ENCODE measurements around the gene LPCAT3. TPM values are rescaled to one million over a fixed set of nuclear protein-coding genes. Genes with fewer than 3 reads are reported as not detected.
A peak's percentile ranks its signal among the peaks of the same experiment; 100 is the strongest.

Gene LPCAT3
- total and polyA plus RNA-seq, 2 of the 13 experiments (the other 11 are each of a cell fraction or from before 2014, with no cell fraction given) = 44.5 to 64.3 TPM

- TF ChIP-seq ZNF878 (CRISPR knock-in tag; IDR thresholded peaks at IDR 0.05) (no peak), TBX2 (CRISPR knock-in tag; IDR thresholded peaks at IDR 0.05; ENCODE audit: borderline replicate concordance) (peak; percentile 84), KLF11 (CRISPR knock-in tag; IDR thresholded peaks at IDR 0.05) (no peak; the same call in 1 of the 2 replicates), RBFOX2 (IDR thresholded peaks at IDR 0.05; ENCODE audit: low read depth, low read length) (peak; percentile 52; the same call in 1 of the 2 replicates), ZFP90 (CRISPR knock-in tag; IDR thresholded peaks at IDR 0.05; ENCODE audit: borderline replicate concordance) (no peak), EEA1 (CRISPR knock-in tag; IDR thresholded peaks at IDR 0.05; ENCODE audit: borderline replicate concordance) (no peak), ZNF772 (CRISPR knock-in tag; IDR thresholded peaks at IDR 0.05) (peak; percentile 81; the same call in 1 of the 2 replicates), ZFX (CRISPR knock-in tag; IDR thresholded peaks at IDR 0.05; ENCODE audit: low read depth) (peak; percentile 45), CCDC6 (CRISPR knock-in tag; IDR thresholded peaks at IDR 0.05) (no peak), ZEB1 (IDR thresholded peaks at IDR 0.05; ENCODE audit: insufficient replicate concordance, low read depth) (no peak), POLR2A (IDR thresholded peaks at IDR 0.05; ENCODE audit: insufficient read depth in 1 of 2, low read depth in 2 of 2, low read length in 2 of 2) (peak; percentile 33 to 46; a peak in 2 of 4 replicates), HHEX (CRISPR knock-in tag; IDR thresholded peaks at IDR 0.05) (peak; percentile 32; the same call in 1 of the 2 replicates), SOX5 (CRISPR knock-in tag; IDR thresholded peaks at IDR 0.05; ENCODE audit: borderline replicate concordance) (peak; percentile 48; the same call in 1 of the 2 replicates), ELF3 (CRISPR knock-in tag; IDR thresholded peaks at IDR 0.05) (no peak), ATF2 (CRISPR knock-in tag; IDR thresholded peaks at IDR 0.05) (peak; percentile 65; the same call in 1 of the 2 replicates), USF2 (IDR thresholded peaks at IDR 0.05; ENCODE audit: low read depth, low read length) (no peak), USF2 (CRISPR knock-in tag; IDR thresholded peaks at IDR 0.05; ENCODE audit: borderline replicate concordance) (no peak), ZNF737 (CRISPR knock-in tag; IDR thresholded peaks at IDR 0.05; ENCODE audit: borderline replicate concordance) (no peak), NONO (IDR thresholded peaks at IDR 0.05) (no peak), NONO (CRISPR knock-in tag; conservative IDR thresholded peaks at IDR 0.05) (peak; percentile 83), KAT7 (CRISPR knock-in tag; IDR thresholded peaks at IDR 0.05; ENCODE audit: borderline replicate concordance) (no peak), ZMYM3 (CRISPR knock-in tag; IDR thresholded peaks at IDR 0.05) (no peak), ZSCAN25 (CRISPR knock-in tag; IDR thresholded peaks at IDR 0.05) (no peak), MBD4 (IDR thresholded peaks at IDR 0.05; ENCODE audit: borderline replicate concordance, low read length) (no peak), ZNF782 (CRISPR knock-in tag; IDR thresholded peaks at IDR 0.05; ENCODE audit: borderline replicate concordance) (no peak), SP5 (CRISPR knock-in tag; IDR thresholded peaks at IDR 0.05; ENCODE audit: borderline replicate concordance, low read depth) (no peak; the same call in 1 of the 2 replicates), MED8 (CRISPR knock-in tag; IDR thresholded peaks at IDR 0.05; ENCODE audit: insufficient replicate concordance) (no peak), TCF7L2 (IDR thresholded peaks at IDR 0.05; ENCODE audit: low read depth, low read length) (no peak), RFX5 (IDR thresholded peaks at IDR 0.05; ENCODE audit: low read depth, low read length) (no peak)
These were observed 36.9 kb downstream of the LPCAT3 start (continued) for GRCh38 chr12:6981152-6982052.

Measured in HepG2 (cell line).